Effector memory CD4-positive, alpha-beta T cell (primary cell): Measurements from ENCODE around the gene MYMX.
A peak's percentile ranks its signal among the peaks of the same experiment; 100 is the strongest.

Source experiments
- DNase-seq, 3 donors: peaks; one replicate each; pipeline ENCODE4 v3.0.0-alpha.2; 2020
- H3K27ac ChIP-seq: 2 replicates; pipeline ENCODE4 v1.7.0; 2013; ENCODE audit warnings: mild to moderate bottlenecking, low read length, moderate library complexity; ENCODE audit not compliant: insufficient read depth, poor library complexity, severe bottlenecking
- H3K27me3 ChIP-seq: replicated peaks from 2 replicates; pipeline ENCODE4 v1.7.0; 2013; ENCODE audit warnings: mild to moderate bottlenecking, low read length; ENCODE audit not compliant: insufficient read depth, control insufficient read depth, poor library complexity, severe bottlenecking
- H3K36me3 ChIP-seq: 2 replicates; pipeline ENCODE4 v1.7.0; 2013; ENCODE audit warnings: mild to moderate bottlenecking, low read length, moderate library complexity; ENCODE audit not compliant: control insufficient read depth, insufficient read depth
- H3K4me1 ChIP-seq: 2 replicates; pipeline ENCODE4 v1.7.0; 2013; ENCODE audit warnings: low read length, mild to moderate bottlenecking; ENCODE audit not compliant: control insufficient read depth, insufficient read depth, poor library complexity, severe bottlenecking
- H3K4me3 ChIP-seq: 2 replicates; pipeline ENCODE4 v1.7.0; 2013; ENCODE audit warnings: low read length, low read depth, mild to moderate bottlenecking; ENCODE audit not compliant: insufficient read depth, poor library complexity, severe bottlenecking
- H3K9me3 ChIP-seq: 2 replicates; pipeline ENCODE4 v1.7.0; 2013; ENCODE audit warnings: mild to moderate bottlenecking, low read length, moderate library complexity; ENCODE audit not compliant: control insufficient read depth

Gene MYMX

DNA sequence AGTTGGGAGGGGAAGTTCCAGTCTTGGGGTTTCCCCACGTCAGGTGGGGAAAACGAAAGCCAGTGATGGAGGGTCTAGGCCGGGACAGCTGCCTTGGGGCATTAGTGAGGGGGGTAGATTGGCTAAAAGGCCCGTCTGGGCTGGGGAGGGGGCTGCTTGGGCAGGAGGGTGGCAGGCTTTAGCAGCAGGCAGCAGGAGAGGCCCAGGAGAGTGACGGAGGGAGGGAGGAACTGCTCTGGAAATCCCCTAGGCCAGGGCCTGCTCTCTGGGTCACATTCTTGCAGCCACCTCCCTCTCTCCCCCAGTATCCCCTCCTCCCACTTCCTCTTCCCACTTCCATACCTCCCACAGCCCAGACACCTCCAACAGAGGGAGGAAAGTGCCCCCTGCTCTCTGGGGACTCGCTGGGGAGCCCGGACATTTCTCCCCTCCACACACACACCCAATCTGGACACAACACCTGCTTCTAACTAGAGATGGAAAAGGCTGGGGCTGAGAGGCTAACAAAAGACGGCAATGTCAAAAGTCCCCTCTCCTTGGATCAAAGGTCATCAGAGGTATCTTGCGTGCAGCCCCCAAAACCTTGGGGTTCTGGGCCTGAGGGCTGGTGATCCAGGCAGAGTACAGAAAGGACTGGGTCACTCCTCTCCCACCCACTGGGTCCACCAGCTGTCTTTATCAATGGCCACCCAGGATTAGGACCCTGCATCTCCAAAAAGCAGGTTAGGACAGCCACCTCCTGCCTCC, 46.8 kb downstream of the MYMX start:
- H3K27me3 ChIP-seq = peaks cover 4% of the 10 kb centered on the region
- H3K4me1 ChIP-seq = peaks cover 31% of the 10 kb centered on the region
- H3K27ac ChIP-seq = peak overlapping the region; percentile 92
- H3K4me3 ChIP-seq = peak overlapping the region; percentile 93
- H3K36me3 ChIP-seq = peaks cover 29% of the 10 kb centered on the region
- peak; percentile 37 to 56 (median 52) for DNase-seq
- no peaks in the 10 kb centered on the region for H3K9me3 ChIP-seq

DNA sequence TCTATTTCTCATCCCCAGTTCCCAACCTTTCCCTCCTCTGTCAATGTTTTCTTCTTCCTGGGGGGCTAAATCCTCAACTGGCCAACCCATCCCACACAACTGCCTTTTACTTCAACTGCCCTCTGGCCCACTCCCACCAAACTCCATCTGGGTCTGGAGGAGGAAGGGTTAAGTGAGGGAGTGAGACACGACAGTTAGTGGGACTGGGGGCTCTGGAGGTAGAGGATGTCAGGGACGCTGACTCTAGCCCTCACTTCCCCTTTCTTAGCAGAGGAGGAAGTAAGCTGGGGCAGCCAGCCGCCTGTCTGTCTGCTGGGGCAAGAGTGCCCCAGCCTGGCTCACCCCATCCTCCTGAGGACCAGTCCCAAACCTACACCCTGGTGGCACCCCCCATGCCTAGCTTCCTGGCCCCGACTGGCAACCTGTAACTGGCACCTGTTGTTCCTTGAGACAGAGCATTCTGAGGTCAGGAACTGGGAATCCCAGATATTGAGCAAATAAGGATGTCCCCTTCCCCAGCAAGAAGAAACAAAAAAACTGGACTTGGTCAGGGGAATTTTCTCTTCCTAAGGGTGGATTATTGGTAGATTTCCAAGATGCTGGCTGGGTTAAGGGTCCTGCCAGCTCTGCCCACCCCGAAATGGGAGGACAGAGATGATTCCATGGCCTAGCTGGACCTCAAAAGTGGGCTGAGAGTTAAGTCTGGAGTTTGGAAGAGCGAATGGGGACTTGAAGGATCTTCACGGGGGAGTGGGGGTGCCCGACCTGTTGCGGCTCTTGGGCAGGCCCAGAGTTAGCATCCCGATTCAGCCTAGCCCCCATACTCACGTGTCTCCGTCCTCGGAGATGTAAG, 47.7 kb downstream of the MYMX start:
- H3K4me3 ChIP-seq = peak overlapping the region; percentile 93
- H3K36me3 ChIP-seq = peaks cover 22% of the 10 kb centered on the region
- H3K4me1 ChIP-seq = peaks cover 31% of the 10 kb centered on the region
- peak in 2 of 3 donors; percentile 27 to 29 for DNase-seq
- H3K9me3 ChIP-seq = no peaks in the 10 kb centered on the region
- peak overlapping the region; percentile 92 for H3K27ac ChIP-seq
- peaks cover 4% of the 10 kb centered on the region for H3K27me3 ChIP-seq

DNA sequence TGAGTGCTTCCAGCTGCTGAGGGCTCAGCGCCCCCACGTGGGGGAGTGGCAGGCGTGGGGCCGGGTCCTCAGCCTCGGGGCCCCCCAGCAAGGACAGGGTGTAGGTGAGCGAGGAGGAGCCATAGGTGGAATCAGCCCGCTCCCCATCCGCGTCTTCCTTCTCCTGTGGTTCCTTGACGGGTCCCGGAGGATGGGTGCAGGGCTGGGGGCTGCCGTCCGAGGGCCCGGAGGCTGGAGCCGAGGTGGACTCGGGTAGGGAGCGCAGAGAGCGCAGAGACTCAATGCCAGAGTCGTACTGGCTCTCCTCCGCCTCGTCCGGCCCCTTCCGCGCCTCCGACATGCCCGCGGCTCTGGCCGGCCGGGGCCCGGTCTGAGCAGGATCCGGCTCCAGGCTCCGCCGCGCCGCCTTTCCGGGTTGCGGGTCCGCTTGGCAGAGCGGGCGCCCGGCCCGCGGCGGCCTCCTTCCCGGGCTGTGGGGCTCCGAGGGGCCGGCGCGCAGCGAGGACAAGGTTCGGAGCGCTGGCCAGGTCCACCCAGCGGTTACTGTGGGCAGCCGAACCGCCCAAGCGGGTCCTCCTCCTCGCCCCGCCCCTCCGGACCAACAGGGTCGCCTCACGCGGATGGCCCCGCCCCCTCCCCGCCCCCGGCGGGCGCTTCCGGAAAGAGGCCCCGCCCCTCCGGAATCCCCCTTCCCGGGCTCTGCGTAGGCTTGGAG, 48.4 kb downstream of the MYMX start, which contains the start of gene NFKBIE:
Gene NFKBIE (minus strand): TSS at position 545 of the 715 bp plus-strand sequence. CDS start 205 bp downstream, at position 340.
- peaks cover 31% of the 10 kb centered on the region for H3K4me1 ChIP-seq
- H3K9me3 ChIP-seq = no peaks in the 10 kb centered on the region
- H3K27me3 ChIP-seq = peaks cover 7% of the 10 kb centered on the region
- peak; percentile 94 to 96 (median 95) for DNase-seq
- H3K4me3 ChIP-seq = peak within 1 kb of the TSS; percentile 93
- H3K27ac ChIP-seq = peak within 1 kb of the TSS; percentile 92
- peaks cover 15% of the 10 kb centered on the region for H3K36me3 ChIP-seq

- no peak for DNase-seq
- peaks cover 7% of the 10 kb centered on the region for H3K27me3 ChIP-seq
- peak overlapping the region; percentile 92 for H3K27ac ChIP-seq
- H3K9me3 ChIP-seq = no peaks in the 10 kb centered on the region
- H3K36me3 ChIP-seq = peaks cover 13% of the 10 kb centered on the region
- H3K4me1 ChIP-seq = peaks cover 31% of the 10 kb centered on the region
- H3K4me3 ChIP-seq = peak overlapping the region; percentile 93
These were observed 49.1 kb downstream of the MYMX start for GRCh38 chr6:44265722-44266233.

GRCh38 chr6:44266347-44266746, 49.6 kb downstream of the MYMX start:
- no peak for DNase-seq
- Histone ChIP-seq H3K4me3 (no peak overlapping the region), H3K27ac (peak overlapping the region; percentile 92), H3K36me3 (peaks cover 9% of the 10 kb centered on the region), H3K27me3 (peaks cover 11% of the 10 kb centered on the region), H3K9me3 (no peaks in the 10 kb centered on the region), H3K4me1 (peaks cover 36% of the 10 kb centered on the region)

GRCh38 chr6:44267252-44267651, 50.5 kb downstream of the MYMX start:
- no peak for DNase-seq
- Histone ChIP-seq H3K9me3 (no peaks in the 10 kb centered on the region), H3K36me3 (peaks cover under 1% of the 10 kb centered on the region), H3K27me3 (peaks cover 20% of the 10 kb centered on the region), H3K27ac (no peak overlapping the region), H3K4me3 (no peak overlapping the region), H3K4me1 (peaks cover 30% of the 10 kb centered on the region)
